ENCODE data around the gene CYP3A5. TPM values are rescaled to one million over a fixed set of nuclear protein-coding genes. Genes with fewer than 3 reads are reported as not detected.

The CYP3A5 gene
- total and polyA plus RNA-seq, 2 of the 13 experiments (the other 11 are each of a cell fraction or from before 2014, with no cell fraction given), result 5.7 to 9.3 TPM

DNA sequence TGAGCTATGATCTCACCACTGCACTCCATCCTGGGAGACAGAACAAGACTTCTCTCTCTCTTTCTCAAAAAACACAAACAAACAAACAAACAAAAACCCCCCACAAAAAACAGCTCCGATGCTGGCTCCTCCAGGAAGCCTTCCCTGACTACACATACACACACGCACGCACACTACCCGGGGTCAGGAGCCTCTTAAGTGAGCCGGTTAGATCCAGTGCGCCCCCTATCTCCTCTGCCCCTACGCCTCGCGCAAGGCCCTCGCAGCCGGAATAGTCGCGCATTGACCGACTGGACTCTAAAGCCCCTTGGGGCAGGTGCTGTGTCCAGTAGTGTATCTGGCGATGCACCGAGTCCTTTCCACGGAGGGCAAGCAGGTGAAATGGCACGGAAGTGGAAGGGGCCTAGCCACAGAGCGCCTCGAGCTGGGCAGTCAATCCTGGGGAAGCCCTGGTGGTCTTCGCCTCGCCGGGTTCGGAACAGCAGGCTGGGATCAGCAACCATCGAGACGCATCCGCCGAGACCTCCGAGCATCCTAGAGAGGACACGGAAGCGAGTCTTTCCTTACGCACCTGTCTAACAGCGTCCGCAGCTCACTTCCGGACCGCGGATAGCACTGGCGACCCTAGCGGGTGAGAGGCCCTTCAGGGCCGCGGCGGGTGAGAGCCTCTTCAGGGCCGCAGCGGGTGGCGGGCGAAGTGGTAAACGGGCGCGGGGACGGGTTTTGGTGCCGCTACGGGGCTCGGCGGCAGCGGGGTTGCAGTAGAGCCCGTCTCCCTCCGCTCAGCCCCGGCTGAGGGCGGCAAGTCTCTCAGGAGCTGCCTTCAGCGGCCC, 63.2 kb downstream of the CYP3A5 start, which contains the start of gene ZSCAN25 (continued):
- no peak; the same call in 1 of the 2 replicates for TF ChIP-seq PRMT3 (CRISPR knock-in tag; IDR thresholded peaks at IDR 0.05; ENCODE audit: borderline replicate concordance, low read depth)
- 0 out of 2 replicates have a peak, but pooled peaks have one; percentile 30 for TF ChIP-seq ZNF343 (CRISPR knock-in tag; IDR thresholded peaks at IDR 0.05)
- TF ChIP-seq ZNF432 (CRISPR knock-in tag; IDR thresholded peaks at IDR 0.05; ENCODE audit: borderline replicate concordance), result no peak
- TF ChIP-seq ZNF883 (CRISPR knock-in tag; IDR thresholded peaks at IDR 0.05; ENCODE audit: not compliant biosample characterization), result peak; percentile 93
- peak; percentile 65; the same call in 1 of the 2 replicates for TF ChIP-seq ZNF567 (CRISPR knock-in tag; IDR thresholded peaks at IDR 0.05; ENCODE audit: borderline replicate concordance)
- peak; percentile 66; the same call in 1 of the 2 replicates for TF ChIP-seq ADNP (CRISPR knock-in tag; IDR thresholded peaks at IDR 0.05)
- TF ChIP-seq GLI4 (CRISPR knock-in tag; IDR thresholded peaks at IDR 0.05; ENCODE audit: borderline replicate concordance), result peak; percentile 93; the same call in 1 of the 2 replicates
- TF ChIP-seq ZNF574 (CRISPR knock-in tag; IDR thresholded peaks at IDR 0.05), result peak; percentile 100
- peak; percentile 49; the same call in 1 of the 2 replicates for TF ChIP-seq HMGXB3 (CRISPR knock-in tag; IDR thresholded peaks at IDR 0.05; ENCODE audit: borderline replicate concordance)
- TF ChIP-seq ZNF329 (CRISPR knock-in tag; IDR thresholded peaks at IDR 0.05; ENCODE audit: low read depth), result no peak; the same call in 1 of the 2 replicates
- 0 out of 2 replicates have a peak, but pooled peaks have one; percentile 39 for TF ChIP-seq CHCHD3 (CRISPR knock-in tag; IDR thresholded peaks at IDR 0.05)
- TF ChIP-seq CBX5 (CRISPR knock-in tag; IDR thresholded peaks at IDR 0.05; ENCODE audit: borderline replicate concordance), result peak; percentile 78; the same call in 1 of the 2 replicates
- TF ChIP-seq ZNF501 (CRISPR knock-in tag; IDR thresholded peaks at IDR 0.05), result peak; percentile 93
- no peak for TF ChIP-seq ZNF282 (IDR thresholded peaks at IDR 0.05; ENCODE audit: partially characterized antibody)
- no peak for TF ChIP-seq ONECUT2 (CRISPR knock-in tag; IDR thresholded peaks at IDR 0.05)
- TF ChIP-seq NFKBIZ (CRISPR knock-in tag; IDR thresholded peaks at IDR 0.05), result peak; percentile 76; the same call in 1 of the 2 replicates
- no peak for TF ChIP-seq JUND (CRISPR knock-in tag; IDR thresholded peaks at IDR 0.05)
- TF ChIP-seq DMAP1 (CRISPR knock-in tag; IDR thresholded peaks at IDR 0.05), result peak; percentile 78
- peak; percentile 82 to 83 for TF ChIP-seq POLR2A (IDR thresholded peaks at IDR 0.05; ENCODE audit: insufficient read depth in 1 of 2, low read depth in 2 of 2, low read length in 2 of 2)
- TF ChIP-seq ELF4 (CRISPR knock-in tag; IDR thresholded peaks at IDR 0.05; ENCODE audit: borderline replicate concordance), result 0 out of 2 replicates have a peak, but pooled peaks have one; percentile 33
- TF ChIP-seq ZNF576 (CRISPR knock-in tag; IDR thresholded peaks at IDR 0.05), result no peak; the same call in 1 of the 2 replicates
- peak; percentile 96; the same call in 1 of the 2 replicates for TF ChIP-seq CREBL2 (CRISPR knock-in tag; IDR thresholded peaks at IDR 0.05; ENCODE audit: borderline replicate concordance)

All from HepG2 (cell line).